WERI-Rb-1 (cell line): ENCODE data around the gene BAZ2B.
"Not testable (repeated sequence)": the region's sequence is repeated elsewhere in the genome, so short reads cannot be mapped to it uniquely, and the experiment has no call there.

ENCODE experiments used
- DNase-seq: peaks from one replicate; pipeline ENCODE4 v3.0.0-alpha.2; 2020
- H3K27ac ChIP-seq: fragments of 250-450 bp; sonication (Bioruptor Pico); 2 replicates; pipeline ENCODE4 v1.5.1; 2020; ENCODE audit warnings: mild to moderate bottlenecking, moderate library complexity
- H3K27me3 ChIP-seq: fragments of 250-450 bp; sonication (Bioruptor Pico); 2 replicates; pipeline ENCODE4 v1.5.1; 2021; ENCODE audit warnings: mild to moderate bottlenecking, low read depth, moderate library complexity; ENCODE audit not compliant: insufficient read depth, severe bottlenecking
- H3K36me3 ChIP-seq: fragments of 250-450 bp; sonication (Bioruptor Pico); 2 replicates; pipeline ENCODE4 v1.5.1; 2020; ENCODE audit warnings: mild to moderate bottlenecking, moderate library complexity
- H3K4me3 ChIP-seq: 2 replicates; pipeline ENCODE4 v1.5.1; 2011; ENCODE audit warnings: low read depth, mild to moderate bottlenecking, control low read depth, low read length
- H3K9me3 ChIP-seq: fragments of 250-450 bp; sonication (Bioruptor Pico); 2 replicates; pipeline ENCODE4 v1.5.1; 2021; ENCODE audit warnings: mild to moderate bottlenecking, moderate library complexity; ENCODE audit not compliant: severe bottlenecking
- CTCF ChIP-seq: IDR thresholded peaks from 2 replicates; pipeline ENCODE4 v1.5.1; 2011; ENCODE audit warnings: low read depth, mild to moderate bottlenecking, control low read depth, inconsistent platforms, low read length

BAZ2B gene

DNA sequence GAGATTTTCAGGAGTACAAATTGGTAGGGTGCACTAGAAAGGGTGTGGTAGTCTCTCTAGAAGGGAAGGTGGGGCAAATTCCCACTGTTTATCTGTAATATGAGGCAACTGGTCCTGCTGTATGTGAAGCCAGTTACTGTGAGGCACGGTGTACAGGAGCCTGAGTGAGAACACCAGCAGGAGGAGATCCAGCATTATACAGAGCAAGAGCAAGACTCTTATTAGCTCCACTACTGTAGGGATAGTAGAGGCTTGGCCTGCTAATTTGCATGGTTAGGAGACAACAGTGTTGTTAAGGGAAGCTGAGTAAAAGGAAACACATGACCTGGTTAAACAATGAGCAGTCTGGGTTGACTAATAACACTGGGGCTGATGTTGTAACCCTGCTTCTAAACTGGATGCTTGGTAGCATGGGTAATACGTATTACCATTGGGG lies 253.5 kb downstream of the BAZ2B start:
- DNase-seq: no peak
- no peaks in the 10 kb centered on the region for H3K27me3 ChIP-seq
- H3K36me3 ChIP-seq: peaks cover 23% of the 10 kb centered on the region
- TF ChIP-seq CTCF: no peak
- no peak overlapping the region for H3K4me3 ChIP-seq
- H3K27ac ChIP-seq: no peak overlapping the region
- no peaks in the 10 kb centered on the region for H3K9me3 ChIP-seq

DNA sequence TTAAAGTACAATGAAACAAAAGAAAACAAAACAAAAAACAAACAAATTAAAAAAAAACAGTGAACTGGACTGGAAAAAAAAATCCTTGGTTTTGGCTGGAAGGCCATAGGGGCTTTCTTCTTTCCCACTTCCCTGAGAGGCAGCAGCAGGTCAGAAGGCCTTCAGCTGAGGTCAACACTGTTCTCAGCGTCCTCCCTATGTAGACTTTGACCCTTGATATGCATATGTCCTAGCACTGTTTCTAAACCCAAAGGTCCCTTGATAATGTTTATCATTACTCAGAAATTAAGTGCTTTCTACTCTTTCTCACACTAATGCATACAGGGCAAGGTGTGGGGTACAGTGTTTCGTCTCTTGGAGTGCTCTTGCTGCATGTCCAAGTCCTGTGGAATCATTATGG lies 254.3 kb downstream of the BAZ2B start:
- Histone ChIP-seq H3K4me3 (no peak overlapping the region), H3K27me3 (no peaks in the 10 kb centered on the region), H3K9me3 (no peaks in the 10 kb centered on the region), H3K36me3 (peaks cover 22% of the 10 kb centered on the region), H3K27ac (no peak overlapping the region)
- DNase-seq: no peak
- no peak for TF ChIP-seq CTCF

GRCh38 chr2:159361603-159362002 lies 254.7 kb downstream of the BAZ2B start:
- H3K4me3 ChIP-seq, DNase-seq, H3K27ac ChIP-seq, H3K27me3 ChIP-seq, H3K9me3 ChIP-seq: not testable (repeated sequence)
- H3K36me3 ChIP-seq: peaks cover 22% of the 10 kb centered on the region

- no peaks in the 10 kb centered on the region for H3K27me3 ChIP-seq
- no peak for TF ChIP-seq CTCF
- H3K9me3 ChIP-seq: no peaks in the 10 kb centered on the region
- H3K27ac ChIP-seq: no peak overlapping the region
- H3K36me3 ChIP-seq: peaks cover 8% of the 10 kb centered on the region
- H3K4me3 ChIP-seq: no peak overlapping the region
- no peak for DNase-seq
Measured at GRCh38 chr2:159356053-159356554, 260.2 kb downstream of the BAZ2B start.

- no peak for DNase-seq
- Histone ChIP-seq H3K9me3 (no peaks in the 10 kb centered on the region), H3K27me3 (no peaks in the 10 kb centered on the region), H3K4me3 (no peak overlapping the region), H3K36me3 (peaks cover 34% of the 10 kb centered on the region), H3K27ac (no peak overlapping the region)
- TF ChIP-seq CTCF: no peak
Measured at GRCh38 chr2:159351977-159352376, 264.4 kb downstream of the BAZ2B start.

DNA sequence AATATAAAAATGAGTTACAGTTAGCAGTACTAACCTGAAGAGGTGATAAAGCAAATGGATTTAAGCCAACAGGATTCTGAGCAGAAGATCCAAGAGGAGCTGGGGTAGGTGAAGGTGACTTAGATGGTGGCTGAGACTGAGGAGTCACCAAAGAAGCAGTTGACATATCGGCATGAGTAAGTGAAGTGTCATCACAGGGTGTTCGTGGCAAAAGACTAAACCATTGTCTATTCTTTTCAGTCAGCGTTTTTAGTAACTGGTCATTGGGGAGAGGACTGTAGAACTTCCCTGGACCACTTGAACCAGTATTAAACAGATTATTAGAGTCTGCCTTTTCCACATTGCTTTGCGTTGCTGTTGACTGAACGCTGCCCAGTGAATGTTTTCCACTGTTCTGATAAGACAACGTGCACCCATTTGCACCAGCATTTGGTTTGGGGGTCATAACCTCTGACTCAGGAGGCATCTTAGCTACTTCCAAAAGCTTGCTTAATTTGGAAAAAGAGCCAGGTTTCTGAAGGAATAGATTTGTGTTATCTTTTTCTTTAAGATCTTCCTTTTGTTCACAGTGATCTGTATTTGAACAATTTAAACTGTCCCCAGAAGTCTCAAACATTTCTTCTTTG lies 266.6 kb downstream of the BAZ2B start:
- DNase-seq: no peak
- Histone ChIP-seq H3K27me3 (no peaks in the 10 kb centered on the region), H3K4me3 (no peak overlapping the region), H3K36me3 (peaks cover 29% of the 10 kb centered on the region), H3K27ac (no peak overlapping the region), H3K9me3 (no peaks in the 10 kb centered on the region)
- no peak for TF ChIP-seq CTCF
